ENCODE data around the gene CARD10. TPM values are rescaled to one million over a fixed set of nuclear protein-coding genes. Genes with fewer than 3 reads are reported as not detected.
A peak's percentile ranks its signal among the peaks of the same experiment; 100 is the strongest.

Gene CARD10
- total and polyA plus RNA-seq, 2 of the 13 experiments (the other 11 are each of a cell fraction or from before 2014, with no cell fraction given), result 35.2 to 55.8 TPM

- TF ChIP-seq NR0B2 (CRISPR knock-in tag; IDR thresholded peaks at IDR 0.05) (no peak), HNF1A (IDR thresholded peaks at IDR 0.05; ENCODE audit: low read depth) (no peak), HNF1A (CRISPR knock-in tag; IDR thresholded peaks at IDR 0.05; ENCODE audit: borderline replicate concordance) (no peak), CREM (IDR thresholded peaks at IDR 0.05) (no peak), CREM (CRISPR knock-in tag; IDR thresholded peaks at IDR 0.05) (no peak), SALL2 (CRISPR knock-in tag; IDR thresholded peaks at IDR 0.05) (peak; percentile 27), ZNF431 (CRISPR knock-in tag; IDR thresholded peaks at IDR 0.05; ENCODE audit: borderline replicate concordance, low read depth) (no peak), BHLHE40 (IDR thresholded peaks at IDR 0.05; ENCODE audit: low read length) (no peak), DZIP1 (CRISPR knock-in tag; IDR thresholded peaks at IDR 0.05) (peak; percentile 28; the same call in 1 of the 2 replicates), E2F1 (CRISPR knock-in tag; IDR thresholded peaks at IDR 0.05) (no peak; the same call in 1 of the 2 replicates), SRSF1 (optimal IDR thresholded peaks at IDR 0.05; ENCODE audit: low read depth, low read length) (no peak), PRMT3 (CRISPR knock-in tag; IDR thresholded peaks at IDR 0.05; ENCODE audit: borderline replicate concordance, low read depth) (no peak), IKZF4 (CRISPR knock-in tag; IDR thresholded peaks at IDR 0.05; ENCODE audit: borderline replicate concordance, low read depth, not compliant biosample characterization) (no peak), SAP130 (CRISPR knock-in tag; IDR thresholded peaks at IDR 0.05; ENCODE audit: low read depth) (peak; percentile 56), ZNF256 (CRISPR knock-in tag; conservative IDR thresholded peaks at IDR 0.05) (no peak), PREB (CRISPR knock-in tag; IDR thresholded peaks at IDR 0.05) (no peak), ZNF564 (CRISPR knock-in tag; IDR thresholded peaks at IDR 0.05) (no peak), IKZF1 (IDR thresholded peaks at IDR 0.05) (no peak), FOXP1 (IDR thresholded peaks at IDR 0.05) (no peak), FOXP1 (CRISPR knock-in tag; IDR thresholded peaks at IDR 0.05) (no peak), ZNF619 (CRISPR knock-in tag; IDR thresholded peaks at IDR 0.05) (no peak)
Observed at GRCh38 chr22:37502342-37503182, 16.7 kb downstream of the CARD10 start (continued).

Measured in HepG2 (cell line).